Type B pancreatic cell (in vitro differentiated cells): ENCODE measurements around the gene FASTKD1. TPM values are rescaled to one million over a fixed set of nuclear protein-coding genes. Genes with fewer than 3 reads are reported as not detected.

ENCODE experiments used
- DNase-seq: peaks from one replicate; pipeline ENCODE4 v3.0.0; 2021; ENCODE audit warnings: mixed read lengths; ENCODE audit not compliant: unreplicated experiment; ENCODE audit errors: extremely low spot score
- H3K27ac Mint-ChIP-seq: 2 replicates; pipeline ENCODE4 v1.8.0; 2021; ENCODE audit warnings: mild to moderate bottlenecking, mixed read lengths
- H3K27me3 Mint-ChIP-seq: 2 replicates; pipeline ENCODE4 v1.8.0; 2021; ENCODE audit warnings: mixed read lengths
- H3K36me3 Mint-ChIP-seq: 2 replicates; pipeline ENCODE4 v1.8.0; 2021; ENCODE audit warnings: mixed read lengths
- H3K4me1 Mint-ChIP-seq: one replicate; pipeline ENCODE4 v1.8.0; 2021; ENCODE audit warnings: mixed read lengths; ENCODE audit not compliant: unreplicated experiment
- H3K4me3 Mint-ChIP-seq: 2 replicates; pipeline ENCODE4 v1.8.0; 2021; ENCODE audit warnings: mild to moderate bottlenecking, mixed read lengths
- H3K9me3 Mint-ChIP-seq: 2 replicates; pipeline ENCODE4 v1.8.0; 2021; ENCODE audit warnings: mixed read lengths
- total RNA-seq: library from RNA; stranded (reverse); gene quantifications from 2 replicates; pipeline ENCODE4 v1.2.1, GENCODE V29; 2021; ENCODE audit warnings: low replicate concordance
- TF ChIP-seq, protein P1 (sequence below): fragments of 200-600 bp; sonication (generic); conservative IDR thresholded peaks from 2 replicates; pipeline ENCODE4 v1.5.0; 2021; ENCODE audit warnings: antibody characterized with exemption, mild to moderate bottlenecking

Gene FASTKD1
- total RNA-seq, 1 donor from 2014 or later: 35.8 TPM

DNA sequence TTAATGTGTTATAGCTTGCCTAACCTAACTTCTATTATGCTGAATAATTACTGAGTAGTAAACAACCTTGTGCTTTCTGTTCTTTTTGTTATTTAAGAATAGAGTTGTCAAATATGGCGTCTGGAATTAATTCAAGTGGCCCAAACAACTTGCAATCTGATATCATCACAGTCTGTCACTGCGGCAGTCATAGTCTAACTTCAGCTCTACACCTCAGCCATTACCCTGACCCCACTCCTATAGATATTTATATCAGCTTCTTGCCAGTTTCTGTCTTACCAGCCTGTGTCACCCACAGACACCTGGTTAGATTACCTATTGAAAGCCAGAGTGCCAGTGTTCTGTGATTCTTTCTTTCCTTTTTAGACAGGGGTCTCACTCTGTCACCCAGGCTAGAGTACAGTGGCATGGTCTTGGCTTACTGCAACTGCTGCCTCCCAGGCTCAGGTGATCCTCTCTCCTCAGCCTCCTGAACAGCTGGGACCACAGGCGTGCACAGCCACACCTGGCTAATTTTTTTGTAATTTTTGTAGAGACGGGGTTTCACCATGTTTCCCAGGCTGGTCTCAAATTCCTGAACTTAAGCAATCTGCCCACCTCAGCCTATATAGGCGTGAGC is 78.2 kb downstream of the FASTKD1 start:
- Mint-ChIP-seq H3K27ac (no peak overlapping the region), H3K27me3 (no peaks in the 10 kb centered on the region), H3K4me3 (no peak overlapping the region), H3K36me3 (peaks cover 10% of the 10 kb centered on the region), H3K9me3 (no peaks in the 10 kb centered on the region), H3K4me1 (no peaks in the 10 kb centered on the region)
- no peak for DNase-seq
- TF ChIP-seq, protein P1, sequence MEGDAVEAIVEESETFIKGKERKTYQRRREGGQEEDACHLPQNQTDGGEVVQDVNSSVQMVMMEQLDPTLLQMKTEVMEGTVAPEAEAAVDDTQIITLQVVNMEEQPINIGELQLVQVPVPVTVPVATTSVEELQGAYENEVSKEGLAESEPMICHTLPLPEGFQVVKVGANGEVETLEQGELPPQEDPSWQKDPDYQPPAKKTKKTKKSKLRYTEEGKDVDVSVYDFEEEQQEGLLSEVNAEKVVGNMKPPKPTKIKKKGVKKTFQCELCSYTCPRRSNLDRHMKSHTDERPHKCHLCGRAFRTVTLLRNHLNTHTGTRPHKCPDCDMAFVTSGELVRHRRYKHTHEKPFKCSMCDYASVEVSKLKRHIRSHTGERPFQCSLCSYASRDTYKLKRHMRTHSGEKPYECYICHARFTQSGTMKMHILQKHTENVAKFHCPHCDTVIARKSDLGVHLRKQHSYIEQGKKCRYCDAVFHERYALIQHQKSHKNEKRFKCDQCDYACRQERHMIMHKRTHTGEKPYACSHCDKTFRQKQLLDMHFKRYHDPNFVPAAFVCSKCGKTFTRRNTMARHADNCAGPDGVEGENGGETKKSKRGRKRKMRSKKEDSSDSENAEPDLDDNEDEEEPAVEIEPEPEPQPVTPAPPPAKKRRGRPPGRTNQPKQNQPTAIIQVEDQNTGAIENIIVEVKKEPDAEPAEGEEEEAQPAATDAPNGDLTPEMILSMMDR: no peak

DNA sequence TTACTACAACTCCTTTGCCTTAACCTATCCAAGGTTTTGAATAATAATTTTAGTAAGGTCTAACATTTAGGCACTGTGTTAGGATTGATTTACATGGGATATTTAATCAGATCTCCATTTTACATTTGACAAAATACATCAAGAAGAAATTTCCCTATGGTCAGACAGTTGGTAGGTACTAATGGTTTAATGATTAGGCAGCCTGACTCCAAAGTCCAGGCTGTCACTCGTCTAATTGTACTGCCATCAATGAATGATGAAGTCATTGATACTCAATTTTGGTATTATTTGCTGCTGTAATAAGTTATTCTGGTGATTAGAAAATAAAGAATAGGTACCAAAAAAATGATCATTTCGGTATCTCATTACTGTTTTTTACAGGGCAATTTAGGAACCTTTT is 80.3 kb downstream of the FASTKD1 start:
- H3K4me3 Mint-ChIP-seq: no peak overlapping the region
- H3K27ac Mint-ChIP-seq: no peak overlapping the region
- no peaks in the 10 kb centered on the region for H3K4me1 Mint-ChIP-seq
- H3K36me3 Mint-ChIP-seq: peaks cover 10% of the 10 kb centered on the region
- H3K9me3 Mint-ChIP-seq: no peaks in the 10 kb centered on the region
- no peaks in the 10 kb centered on the region for H3K27me3 Mint-ChIP-seq
- DNase-seq: no peak
- TF ChIP-seq, protein P1: no peak

DNA sequence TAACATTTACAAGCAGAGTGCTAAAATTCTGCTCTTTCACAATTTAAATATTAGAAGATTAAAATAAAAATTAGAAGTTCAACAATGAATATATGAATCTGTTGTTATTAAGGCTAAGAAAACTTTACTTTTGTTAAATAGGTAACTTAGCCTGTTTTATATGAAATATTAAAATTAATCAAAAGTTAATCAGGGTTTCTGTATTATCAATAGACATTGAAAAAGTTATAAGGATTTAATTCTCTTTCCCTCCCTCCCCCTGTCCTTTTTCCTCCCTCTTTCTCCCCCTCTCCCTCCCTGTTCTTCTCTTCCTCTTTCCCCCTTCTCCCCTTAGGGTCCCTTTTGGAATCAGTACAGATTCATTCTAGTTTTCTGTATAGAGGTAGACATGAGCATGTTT is 82.3 kb downstream of the FASTKD1 start:
- no peaks in the 10 kb centered on the region for H3K27me3 Mint-ChIP-seq
- TF ChIP-seq, protein P1: no peak
- H3K4me1 Mint-ChIP-seq: no peaks in the 10 kb centered on the region
- no peak overlapping the region for H3K27ac Mint-ChIP-seq
- DNase-seq: no peak
- peaks cover 10% of the 10 kb centered on the region for H3K36me3 Mint-ChIP-seq
- no peaks in the 10 kb centered on the region for H3K9me3 Mint-ChIP-seq
- no peak overlapping the region for H3K4me3 Mint-ChIP-seq

DNA sequence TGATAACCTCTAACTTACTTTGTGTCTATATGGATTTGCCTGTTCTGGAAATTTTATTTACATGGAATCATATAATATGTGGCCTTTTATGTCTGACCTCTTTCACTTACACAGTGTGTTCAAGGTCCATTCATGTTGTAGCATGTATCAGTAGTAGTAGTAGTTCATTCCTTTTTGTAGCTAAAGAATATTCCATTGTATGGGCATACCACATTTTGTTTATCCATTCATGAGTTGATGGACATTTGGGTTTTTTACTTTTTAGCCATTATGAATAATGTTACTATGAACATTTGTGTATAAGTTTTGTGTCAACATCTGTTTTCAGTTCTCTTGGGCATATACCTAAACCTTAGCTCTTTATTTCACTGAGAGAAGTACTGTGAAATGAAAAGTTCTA is 82.8 kb downstream of the FASTKD1 start:
- TF ChIP-seq, protein P1: no peak
- no peaks in the 10 kb centered on the region for H3K27me3 Mint-ChIP-seq

DNA sequence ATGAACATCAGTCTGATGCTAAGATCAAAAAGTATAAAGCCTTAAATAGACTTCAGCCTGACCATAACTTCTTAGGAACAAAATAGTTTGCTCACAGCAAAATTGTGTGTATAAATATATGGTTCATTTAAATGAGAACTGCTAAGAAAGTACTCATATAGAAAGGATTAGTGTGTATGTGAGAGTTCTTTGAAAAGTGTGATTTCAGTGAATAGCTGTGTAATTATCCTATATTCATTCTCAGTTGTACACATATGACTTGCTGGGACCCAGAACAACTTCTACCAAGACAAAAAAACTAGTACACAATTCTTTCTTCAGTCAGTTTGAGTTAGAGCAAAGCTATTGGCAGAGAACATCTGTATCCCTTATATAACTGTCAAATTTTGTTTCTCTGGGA is 87.2 kb downstream of the FASTKD1 start:
- peaks cover 24% of the 10 kb centered on the region for H3K36me3 Mint-ChIP-seq
- no peaks in the 10 kb centered on the region for H3K4me1 Mint-ChIP-seq
- H3K27me3 Mint-ChIP-seq: no peaks in the 10 kb centered on the region
- no peak for DNase-seq
- TF ChIP-seq, protein P1: no peak
- H3K4me3 Mint-ChIP-seq: no peak overlapping the region
- no peak overlapping the region for H3K27ac Mint-ChIP-seq
- no peaks in the 10 kb centered on the region for H3K9me3 Mint-ChIP-seq

More for the DNA sequence above, 82.8 kb downstream of the FASTKD1 start:
- H3K9me3 Mint-ChIP-seq: no peaks in the 10 kb centered on the region
- peaks cover 10% of the 10 kb centered on the region for H3K36me3 Mint-ChIP-seq
- no peak overlapping the region for H3K27ac Mint-ChIP-seq
- no peak overlapping the region for H3K4me3 Mint-ChIP-seq
- DNase-seq: no peak
- H3K4me1 Mint-ChIP-seq: no peaks in the 10 kb centered on the region
